NCI-H1105 treated with DMSO at 0.1 percent for 48 hours (cell line): ENCODE measurements around the gene NOTUM.
"Not testable (repeated sequence)": the region's sequence is repeated elsewhere in the genome, so short reads cannot be mapped to it uniquely, and the experiment has no call there.

ENCODE experiments used
- DNase-seq: peaks from one replicate; lab custom pipeline; 2025; lab: John Stamatoyannopoulos, UW

NOTUM gene

GRCh38 chr17:81996232-81996756 is 35.3 kb upstream of the NOTUM start:
- no peak for DNase-seq

GRCh38 chr17:81995463-81996231 is 34.7 kb upstream of the NOTUM start:
- no peak for DNase-seq

- DNase-seq = no peak
Observed at GRCh38 chr17:81994593-81995462, 33.8 kb upstream of the NOTUM start.

GRCh38 chr17:81993729-81994592 is 33.0 kb upstream of the NOTUM start:
- DNase-seq = no peak

GRCh38 chr17:81992306-81993102 is 31.5 kb upstream of the NOTUM start:
- DNase-seq = no peak

GRCh38 chr17:81991684-81992305 is 30.8 kb upstream of the NOTUM start:
- no peak for DNase-seq

GRCh38 chr17:81990836-81991683 is 30.1 kb upstream of the NOTUM start:
- DNase-seq = no peak

- no peak for DNase-seq
Observed at GRCh38 chr17:81987161-81987770, 26.3 kb upstream of the NOTUM start.

- no peak for DNase-seq
Observed at GRCh38 chr17:81986606-81987005, 25.6 kb upstream of the NOTUM start.

- DNase-seq = no peak
Observed at GRCh38 chr17:81984773-81985410, 23.9 kb upstream of the NOTUM start.

- DNase-seq = no peak
Observed at GRCh38 chr17:81983639-81984373, 22.8 kb upstream of the NOTUM start.

GRCh38 chr17:81983011-81983638 is 22.1 kb upstream of the NOTUM start:
- no peak for DNase-seq

GRCh38 chr17:81981511-81981910 is 20.5 kb upstream of the NOTUM start:
- not testable (repeated sequence) for DNase-seq

GRCh38 chr17:81980707-81981343 is 19.8 kb upstream of the NOTUM start:
- no peak for DNase-seq

GRCh38 chr17:81980122-81980521 is 19.1 kb upstream of the NOTUM start:
- DNase-seq = no peak

- no peak for DNase-seq
Observed at GRCh38 chr17:81978524-81979298, 17.7 kb upstream of the NOTUM start.
